Loucy (cell line): ENCODE results near the gene TMEM176A.

Experiments
- EZH2phosphoT487 ChIP-seq: fragments of 200-600 bp; IDR thresholded peaks from 2 replicates; pipeline ENCODE4 v1.6.1; 2018; ENCODE audit warnings: antibody characterized with exemption, mild to moderate bottlenecking, moderate library complexity, borderline replicate concordance
- TF ChIP-seq, protein P1 (sequence below): fragments of 200-600 bp; sonication (generic); conservative IDR thresholded peaks from 2 replicates; pipeline ENCODE4 v1.5.1; 2014; ENCODE audit warnings: mild to moderate bottlenecking, antibody characterized with exemption, low read length

DNA sequence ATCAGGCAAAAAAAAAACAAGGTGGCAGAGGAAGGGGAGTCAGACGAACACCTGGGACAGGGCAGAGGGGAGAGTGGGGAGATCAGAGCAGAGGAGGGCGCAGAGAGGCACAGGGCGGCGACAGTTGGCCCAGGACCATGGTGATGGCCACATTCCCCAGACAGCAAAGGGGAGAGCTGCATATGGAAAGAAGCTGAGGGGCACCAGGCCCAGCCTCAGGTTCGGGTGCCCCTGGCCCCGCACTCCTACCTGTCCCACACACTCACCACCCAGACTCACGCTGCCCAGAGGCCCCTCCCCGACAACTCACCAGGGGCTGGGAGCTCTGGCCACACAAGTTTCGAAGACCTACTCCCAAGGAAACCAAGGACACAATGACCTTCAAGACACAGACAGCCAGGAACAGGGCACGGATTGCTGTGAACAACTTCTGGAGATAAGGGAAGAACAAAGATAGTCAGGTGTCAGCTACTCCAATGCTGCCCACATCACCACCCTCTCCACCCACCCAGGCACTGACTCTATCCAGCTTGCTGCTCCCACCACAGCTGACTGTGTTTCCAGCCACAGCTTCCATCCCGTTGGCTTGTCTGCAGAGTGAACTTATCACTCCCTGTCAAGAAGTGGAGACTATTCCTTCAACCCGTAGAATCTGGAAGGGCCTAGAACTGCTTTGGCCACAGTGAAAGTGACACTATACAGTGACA, 8.7 kb upstream of the TMEM176A start:
- TF ChIP-seq, protein P1, sequence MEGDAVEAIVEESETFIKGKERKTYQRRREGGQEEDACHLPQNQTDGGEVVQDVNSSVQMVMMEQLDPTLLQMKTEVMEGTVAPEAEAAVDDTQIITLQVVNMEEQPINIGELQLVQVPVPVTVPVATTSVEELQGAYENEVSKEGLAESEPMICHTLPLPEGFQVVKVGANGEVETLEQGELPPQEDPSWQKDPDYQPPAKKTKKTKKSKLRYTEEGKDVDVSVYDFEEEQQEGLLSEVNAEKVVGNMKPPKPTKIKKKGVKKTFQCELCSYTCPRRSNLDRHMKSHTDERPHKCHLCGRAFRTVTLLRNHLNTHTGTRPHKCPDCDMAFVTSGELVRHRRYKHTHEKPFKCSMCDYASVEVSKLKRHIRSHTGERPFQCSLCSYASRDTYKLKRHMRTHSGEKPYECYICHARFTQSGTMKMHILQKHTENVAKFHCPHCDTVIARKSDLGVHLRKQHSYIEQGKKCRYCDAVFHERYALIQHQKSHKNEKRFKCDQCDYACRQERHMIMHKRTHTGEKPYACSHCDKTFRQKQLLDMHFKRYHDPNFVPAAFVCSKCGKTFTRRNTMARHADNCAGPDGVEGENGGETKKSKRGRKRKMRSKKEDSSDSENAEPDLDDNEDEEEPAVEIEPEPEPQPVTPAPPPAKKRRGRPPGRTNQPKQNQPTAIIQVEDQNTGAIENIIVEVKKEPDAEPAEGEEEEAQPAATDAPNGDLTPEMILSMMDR, result no peak
- TF ChIP-seq EZH2phosphoT487, result no peak
